SK-N-MC (cell line): Measurements from ENCODE around the gene ZSWIM4.

Source experiments
- EZH2 ChIP-seq: fragments of 200-600 bp; sonication (generic); IDR thresholded peaks from one replicate; pipeline ENCODE4 v1.6.1; 2017; ENCODE audit warnings: antibody characterized with exemption
- FOXP2 ChIP-seq: optimal IDR thresholded peaks from 2 replicates; pipeline ENCODE3; 2011; ENCODE audit warnings: mild to moderate bottlenecking, moderate library complexity; ENCODE audit not compliant: insufficient read depth; ENCODE audit errors: extremely low read length, control extremely low read depth
- POLR2AphosphoS5 ChIP-seq: IDR thresholded peaks from 2 replicates; pipeline ENCODE4 v1.6.1; 2012; ENCODE audit warnings: mild to moderate bottlenecking, low read depth, low read length, borderline replicate concordance

- TF ChIP-seq EZH2 (no peak), POLR2AphosphoS5 (no peak), FOXP2 (no peak)
Observed at GRCh38 chr19:13817615-13818371, 22.6 kb downstream of the ZSWIM4 start.
